Right ventricle myocardium superior (tissue), 1 donor: Measurements from ENCODE around the gene SDCBP2. TPM values are rescaled to one million over a fixed set of nuclear protein-coding genes. Genes with fewer than 3 reads are reported as not detected.

Experiments
- ATAC-seq: fragments of 200-7000 bp; cut with Tn5 transposase; one replicate; pipeline ENCODE4 v1.9.1; 2020; ENCODE audit warnings: mild to moderate bottlenecking; ENCODE audit not compliant: poor library complexity
- DNase-seq: peaks from one replicate; pipeline ENCODE4 v3.0.0-alpha.2; 2020
- intact Hi-C: fragments of 100-400 bp; cut with DNase I; formaldehyde crosslinking; loops from one replicate; pipeline ENCODE4 v1.11.2; 2022
- total RNA-seq: library from RNA; stranded (reverse); fragmentation: NEBNext Ultra II Directional; extraction: Animal tissue kit (Norgen Biotek cat#: 25700); gene quantifications from one replicate; pipeline ENCODE4 v1.2.1, GENCODE V29; 2021
- donor health status: DM: no; HTN: yes; CAD: no; lungs with severe emphysema.

The SDCBP2 gene
- total RNA-seq, 1 donor from 2014 or later, result 2.5 TPM

DNA sequence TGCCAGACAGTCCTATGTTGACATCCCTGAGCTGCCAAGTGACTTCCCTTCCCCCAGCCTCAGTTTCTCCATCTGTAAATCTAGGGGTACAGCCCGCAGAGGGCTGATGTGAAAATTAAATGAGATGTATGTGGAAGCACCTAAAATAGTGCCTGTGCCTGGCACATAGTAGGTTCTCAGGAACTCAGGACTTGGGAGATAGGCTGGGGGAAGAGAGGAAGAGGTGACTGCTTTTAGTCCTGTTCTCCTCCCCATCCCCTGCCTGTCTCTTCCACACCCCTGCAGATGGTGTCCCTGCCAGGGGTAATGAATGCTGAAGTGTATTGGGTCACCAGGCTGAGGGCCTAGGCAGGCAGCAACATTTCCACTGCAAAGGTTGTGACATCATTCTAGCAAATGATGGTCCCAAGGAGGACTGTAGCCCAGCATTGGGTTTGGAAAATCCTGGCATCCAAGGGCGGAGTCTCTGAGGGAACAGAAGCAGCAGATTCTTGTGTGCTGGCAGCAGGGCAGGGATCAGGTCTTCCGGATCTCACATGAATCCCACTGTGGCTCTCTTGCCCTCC is 61.0 kb downstream of the SDCBP2 start:
- no peak for ATAC-seq
- intact Hi-C loops, result no loop called here
- DNase-seq, result no peak

DNA sequence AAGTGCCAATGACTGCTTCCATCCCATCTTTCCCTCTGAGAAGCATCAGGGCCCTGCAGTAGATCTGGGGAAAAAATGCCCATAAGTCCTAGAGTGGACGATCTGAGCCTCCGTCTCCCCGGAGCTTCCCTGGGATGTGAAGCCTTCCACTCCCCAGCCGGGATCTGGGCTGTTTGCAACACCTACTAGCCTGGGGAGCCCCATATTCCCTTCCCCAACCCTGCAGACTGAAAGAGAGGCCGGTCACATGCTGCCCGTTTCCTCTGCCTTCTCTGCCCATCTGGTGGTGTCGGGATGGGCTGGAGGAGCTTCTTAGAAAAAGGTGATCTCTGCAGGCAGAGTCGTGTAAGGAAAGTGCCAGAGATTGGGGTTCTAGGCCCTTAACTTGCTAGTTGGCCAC is 61.8 kb downstream of the SDCBP2 start:
- intact Hi-C loops, result no loop called here
- DNase-seq, result no peak
- no peak for ATAC-seq

DNA sequence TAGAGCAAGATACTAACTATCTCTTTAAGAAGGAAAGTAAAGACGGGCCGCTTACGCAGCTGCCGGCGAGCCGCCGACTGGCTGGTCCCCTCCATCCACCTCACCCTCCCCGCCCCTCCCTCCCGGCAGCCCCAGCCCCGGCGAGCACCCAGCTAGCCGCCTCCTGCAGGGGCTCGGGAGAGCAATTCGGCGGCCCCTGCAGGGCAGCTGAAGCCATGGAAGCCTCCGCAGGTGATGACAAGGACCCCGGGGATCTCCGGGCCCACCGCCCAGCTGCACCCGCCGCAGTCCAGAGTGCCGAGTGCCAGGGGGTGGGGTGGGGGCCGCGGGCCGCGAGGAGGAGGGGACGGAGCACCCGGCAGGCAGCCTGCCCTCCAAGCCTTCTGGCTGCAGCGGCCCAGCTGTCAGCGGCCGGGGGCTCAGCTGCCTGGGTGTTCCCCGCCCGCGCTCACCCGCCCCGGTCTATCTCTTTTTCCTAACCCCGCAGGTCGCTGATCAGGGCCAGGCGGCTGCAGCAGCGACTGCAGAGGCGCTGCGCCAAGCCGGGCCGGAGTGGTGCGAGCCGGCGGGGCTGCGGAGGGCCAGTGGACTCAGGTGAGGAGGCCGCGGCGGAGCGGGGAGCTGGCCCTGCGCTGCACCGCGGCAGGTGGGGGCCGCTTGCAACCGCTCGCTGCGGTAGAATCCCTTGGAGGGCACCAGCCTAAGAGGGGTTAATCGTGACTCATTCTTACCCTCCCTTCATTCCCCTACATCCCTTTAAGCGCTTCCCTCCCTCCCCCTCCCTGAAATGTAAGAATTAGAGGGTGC is 62.6 kb downstream of the SDCBP2 start, which contains the start of gene SNPH:
Gene SNPH (plus strand): TSS at position 128 of the 807 bp plus-strand sequence. CDS start 29,946 bp downstream, outside the sequence.
- DNase-seq, result peak; percentile 90
- intact Hi-C loops, result no loop called here
- peak; percentile 96 for ATAC-seq

DNA sequence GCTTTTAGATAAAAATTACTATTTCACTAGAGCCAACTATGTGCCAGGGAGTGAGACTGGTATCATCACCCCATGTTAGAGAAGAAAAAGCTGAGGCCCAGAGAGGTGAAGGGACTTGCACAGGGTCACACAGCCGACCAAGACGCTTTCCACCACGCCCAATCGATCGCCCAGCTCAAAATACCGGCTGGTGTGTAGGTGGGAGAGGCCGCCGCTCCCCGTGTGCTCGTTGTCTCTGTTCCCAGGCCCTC is 63.1 kb downstream of the SDCBP2 start:
- ATAC-seq (no peak), DNase-seq (no peak)
- intact Hi-C loops, result no loop called here

DNA sequence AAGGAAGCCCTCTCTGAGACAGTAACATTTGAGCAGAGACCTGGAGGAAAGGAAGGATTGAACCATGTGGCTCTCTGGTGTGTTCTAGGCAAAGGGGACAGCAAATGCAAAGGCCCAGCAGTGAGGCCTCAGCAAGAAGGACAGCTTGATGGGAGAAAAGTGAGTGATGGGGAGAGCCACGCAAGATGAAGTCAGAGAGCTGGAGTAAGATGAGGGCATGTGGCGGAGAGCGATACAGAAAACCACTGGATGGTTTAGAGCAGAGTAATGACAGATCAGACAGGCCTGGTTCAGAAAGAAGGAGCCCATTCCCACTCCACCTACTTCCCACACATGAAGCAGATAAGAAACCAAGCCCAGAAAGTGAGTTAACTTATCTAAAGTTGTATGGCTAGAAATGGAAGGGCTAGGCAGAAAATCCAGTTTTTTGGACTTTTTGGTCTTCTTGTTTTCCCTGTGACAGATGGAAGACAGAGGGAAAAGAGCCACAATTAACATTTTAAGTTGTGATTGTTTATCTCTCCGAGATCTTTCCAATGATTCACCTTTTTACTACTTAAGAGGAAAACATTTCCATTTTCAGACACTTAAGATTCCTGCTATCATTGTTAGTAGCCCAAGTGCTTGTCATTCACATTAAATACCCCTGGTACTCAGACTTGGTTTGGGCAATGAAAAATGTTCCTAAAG is 63.6 kb downstream of the SDCBP2 start:
- DNase-seq (no peak), ATAC-seq (no peak)
- intact Hi-C loops, result no loop called here

DNA sequence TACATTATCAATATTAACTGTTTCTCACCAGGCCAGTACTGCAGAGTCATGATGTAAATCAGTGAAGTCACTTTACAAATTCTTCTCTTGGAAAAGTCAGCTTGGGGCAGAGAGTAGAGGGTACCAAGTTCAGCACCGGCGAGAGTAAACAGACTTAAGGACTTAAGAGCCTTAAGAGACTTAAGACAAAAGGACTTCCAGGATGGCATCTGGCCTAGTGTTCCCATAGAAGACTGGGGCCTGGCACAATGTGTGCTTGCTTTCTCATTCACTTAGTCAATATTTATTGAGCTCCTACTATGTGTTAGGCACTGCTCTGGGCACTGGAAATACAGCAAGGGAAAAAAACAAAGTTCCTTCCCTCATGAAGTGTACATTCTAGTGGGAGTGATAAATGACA is 64.2 kb downstream of the SDCBP2 start:
- intact Hi-C loops, result no loop called here
- no peak for ATAC-seq

DNA sequence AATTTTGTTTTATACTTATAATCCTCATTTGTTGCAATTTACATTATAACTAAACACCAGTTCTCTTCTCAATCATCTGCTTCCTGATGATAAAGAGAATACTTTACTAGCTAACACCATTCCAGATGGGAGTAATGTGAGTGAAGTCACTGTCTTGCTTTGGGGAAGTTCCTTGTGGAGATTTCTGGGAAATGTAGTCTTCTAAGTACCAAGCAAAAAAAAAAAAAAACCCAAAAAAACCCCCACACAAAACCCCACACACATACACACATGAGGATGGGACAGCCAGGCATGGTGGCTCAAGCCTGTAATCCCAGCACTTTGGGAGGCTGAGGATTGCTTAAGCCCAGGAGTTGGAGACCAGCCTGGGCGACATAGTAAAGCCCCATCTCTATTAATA is 65.1 kb downstream of the SDCBP2 start:
- no peak for DNase-seq
- intact Hi-C loops, result no loop called here
- ATAC-seq, result no peak

More for the DNA sequence above, 64.2 kb downstream of the SDCBP2 start:
- DNase-seq, result no peak

Other genes starting within 250 kb of the SDCBP2 start
- gene PSMF1, start 210.5 kb downstream of the SDCBP2 start, total RNA-seq, result 121 TPM
- gene TMEM74B, start 144.2 kb downstream of the SDCBP2 start, total RNA-seq, result 5.2 TPM
- 0.35 TPM for gene C20orf202, start 125.7 kb downstream of the SDCBP2 start, total RNA-seq
- not detected for gene RAD21L1, start 103.1 kb downstream of the SDCBP2 start, total RNA-seq
- 8.9 TPM for gene SNPH, start 62.8 kb downstream of the SDCBP2 start, total RNA-seq
- 112 TPM for gene FKBP1A, start 63.9 kb upstream of the SDCBP2 start, total RNA-seq
- 55.8 TPM for gene NSFL1C, start 137.7 kb upstream of the SDCBP2 start, total RNA-seq
- gene SIRPB2, start 162.3 kb upstream of the SDCBP2 start, total RNA-seq, result 3.1 TPM
- not detected for gene SIRPD, start 228.6 kb upstream of the SDCBP2 start, total RNA-seq